Metanephros (tissue), 1 donor: ENCODE data around the gene ALX1. TPM values are rescaled to one million over a fixed set of nuclear protein-coding genes. Genes with fewer than 3 reads are reported as not detected.

ENCODE experiments used
- total RNA-seq: library from RNA; depleted of rRNA; stranded (reverse); fragments of >200 nt; gene quantifications from one replicate; pipeline ENCODE4 v1.2.3, GENCODE V29; 2014

Gene ALX1
- 40.2 TPM for total RNA-seq

GRCh38 chr12:85280165-85280983, at the start of gene ALX1:
TSS of gene ALX1 (plus strand) at chr12:85280220. CDS start at chr12:85280262, 42 bp downstream.

Other genes with a start within 250 kb of the ALX1 start
- 0.41 TPM for gene TSPAN19, start 243.9 kb upstream of the ALX1 start, total RNA-seq
- 17.0 TPM for gene LRRIQ1, start 243.9 kb upstream of the ALX1 start, total RNA-seq